IPS-NIHi11 (cell line): ENCODE measurements around the gene TEX12.
"Not testable (repeated sequence)": the region's sequence is repeated elsewhere in the genome, so short reads cannot be mapped to it uniquely, and the experiment has no call there.

Source experiments
- DNase-seq: peaks from one replicate; pipeline ENCODE4 v3.0.0; 2012; ENCODE audit warnings: mixed read lengths, low spot score

Gene TEX12

DNA sequence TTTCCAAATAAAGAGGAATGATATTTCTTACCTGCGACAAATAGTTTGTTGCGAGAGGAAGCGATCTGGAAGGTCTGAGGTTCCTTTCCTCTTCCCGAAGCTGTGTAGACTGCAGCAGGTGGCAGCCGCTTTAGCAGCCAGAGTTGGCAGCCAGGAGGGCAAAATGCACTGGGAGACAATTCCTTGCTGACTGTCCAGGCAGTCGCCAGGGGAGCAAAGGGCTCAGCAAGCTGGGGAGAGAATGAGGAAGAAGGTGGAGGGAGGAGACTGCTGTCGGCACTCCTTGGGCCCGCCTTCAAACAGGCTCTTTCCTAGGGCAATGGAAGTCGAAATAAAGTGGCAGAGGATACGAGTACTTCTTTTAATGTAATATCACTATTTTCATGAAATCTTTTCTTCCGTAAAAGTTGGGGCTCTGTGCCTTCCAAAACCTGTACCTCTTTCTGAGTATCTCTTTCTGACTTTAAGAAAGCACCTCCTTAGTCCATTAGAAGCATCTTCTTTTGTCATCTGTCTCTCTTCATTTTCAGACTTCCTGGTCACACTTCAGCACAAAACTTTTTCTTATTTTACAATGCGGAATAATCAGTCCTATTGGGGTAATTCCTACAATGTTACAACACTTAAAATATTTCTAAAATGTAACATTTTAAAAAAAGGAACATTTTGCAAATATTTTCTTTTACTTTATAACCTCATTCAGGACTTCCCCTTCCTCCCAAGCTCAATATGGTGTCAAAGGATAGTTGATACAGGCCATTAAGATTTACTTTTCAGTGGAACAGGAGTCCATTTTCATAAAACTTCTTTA lies 3.1 kb upstream of the TEX12 start, which contains the start of gene IL18:
IL18 (minus strand) TSS at position 220 of the 811 bp plus-strand sequence. CDS start 9,041 bp downstream, outside the sequence.
- DNase-seq: peak; percentile 46

DNA sequence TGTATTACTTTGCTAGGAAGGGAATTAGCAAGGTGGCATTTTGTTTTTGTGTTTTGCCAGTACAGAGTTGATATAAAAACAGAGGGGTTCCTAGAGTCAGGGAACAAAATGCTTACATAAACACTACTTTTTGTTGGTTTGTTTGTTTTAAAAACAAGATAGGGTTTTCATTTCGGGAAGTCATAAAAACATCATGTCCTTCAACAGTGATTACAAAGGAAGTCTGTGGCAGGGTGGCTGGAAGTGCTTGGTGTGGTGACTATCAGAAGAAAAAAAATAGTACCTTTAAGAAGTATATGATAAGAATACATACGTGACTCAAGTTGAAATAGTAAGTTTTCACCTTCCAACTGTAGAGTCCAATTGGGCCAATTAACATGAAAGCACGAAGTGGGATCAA lies 2.1 kb upstream of the TEX12 start:
- DNase-seq: no peak

DNA sequence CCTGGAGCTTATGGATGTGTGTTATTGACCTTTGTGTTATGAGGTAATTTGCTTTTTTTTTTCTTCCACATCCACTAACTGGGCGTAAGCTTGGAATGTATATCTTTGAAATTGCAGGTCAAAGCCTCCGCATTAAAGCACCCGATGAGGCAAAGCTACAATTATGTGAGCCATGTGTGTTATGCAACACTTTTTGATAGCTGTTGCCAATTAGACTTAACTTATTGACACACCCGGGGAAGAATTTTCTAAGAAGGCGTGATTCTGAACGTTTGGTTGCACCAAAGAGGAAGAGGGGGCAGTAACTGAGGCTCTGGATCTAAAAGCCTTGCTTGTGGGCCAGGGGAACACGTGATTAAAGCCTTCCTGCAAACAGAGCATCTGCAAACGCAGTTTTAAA lies 610 bp upstream of the TEX12 start:
- no peak for DNase-seq

DNA sequence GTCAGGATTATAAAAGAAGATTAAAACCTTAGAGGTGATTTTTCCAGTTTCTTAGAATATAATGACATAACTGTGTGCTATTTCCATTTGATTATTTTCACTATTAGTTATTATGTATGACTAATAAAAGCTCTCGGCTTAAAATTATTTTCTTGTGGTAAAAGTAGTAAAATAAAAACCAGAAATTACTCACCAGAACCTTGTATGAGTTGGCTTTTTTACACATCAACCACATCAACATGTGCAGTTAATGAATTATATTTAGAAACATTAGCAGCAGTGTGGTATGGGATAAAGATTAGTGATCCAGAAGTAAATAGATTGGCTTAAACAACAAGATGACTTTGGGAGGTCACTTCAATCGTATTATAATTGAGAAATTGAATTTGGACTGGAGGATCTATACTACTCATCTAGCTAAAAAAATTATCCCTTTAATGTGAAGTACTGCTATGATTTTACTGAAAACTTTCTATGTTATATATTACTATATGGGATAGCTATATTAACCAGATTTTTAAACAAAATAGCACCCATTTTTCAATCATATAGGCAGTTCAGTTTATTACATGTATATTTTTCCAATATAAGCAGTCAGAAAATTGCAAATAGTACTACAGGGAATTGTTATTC lies 5.3 kb downstream of the TEX12 start:
- DNase-seq: no peak

DNA sequence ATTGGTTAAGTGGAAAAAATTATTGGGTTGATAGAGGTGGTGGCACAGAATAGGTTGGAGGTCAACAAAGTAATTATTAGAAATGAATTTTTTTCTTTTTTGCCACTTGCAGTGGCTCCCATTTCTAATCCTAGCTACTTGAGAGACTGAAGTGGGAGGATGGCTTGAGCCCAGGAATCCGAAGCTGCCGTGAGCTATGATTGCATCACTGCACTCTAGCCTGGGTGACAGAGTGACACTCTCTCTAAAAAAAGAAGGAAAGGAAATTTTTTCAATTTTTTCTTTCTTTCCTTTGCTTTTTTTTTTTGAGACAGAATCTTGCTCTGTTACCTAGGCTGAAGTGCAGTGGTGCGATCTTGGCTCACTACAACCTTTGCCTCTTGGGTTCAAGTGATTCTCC lies 6.0 kb downstream of the TEX12 start:
- no peak for DNase-seq

DNA sequence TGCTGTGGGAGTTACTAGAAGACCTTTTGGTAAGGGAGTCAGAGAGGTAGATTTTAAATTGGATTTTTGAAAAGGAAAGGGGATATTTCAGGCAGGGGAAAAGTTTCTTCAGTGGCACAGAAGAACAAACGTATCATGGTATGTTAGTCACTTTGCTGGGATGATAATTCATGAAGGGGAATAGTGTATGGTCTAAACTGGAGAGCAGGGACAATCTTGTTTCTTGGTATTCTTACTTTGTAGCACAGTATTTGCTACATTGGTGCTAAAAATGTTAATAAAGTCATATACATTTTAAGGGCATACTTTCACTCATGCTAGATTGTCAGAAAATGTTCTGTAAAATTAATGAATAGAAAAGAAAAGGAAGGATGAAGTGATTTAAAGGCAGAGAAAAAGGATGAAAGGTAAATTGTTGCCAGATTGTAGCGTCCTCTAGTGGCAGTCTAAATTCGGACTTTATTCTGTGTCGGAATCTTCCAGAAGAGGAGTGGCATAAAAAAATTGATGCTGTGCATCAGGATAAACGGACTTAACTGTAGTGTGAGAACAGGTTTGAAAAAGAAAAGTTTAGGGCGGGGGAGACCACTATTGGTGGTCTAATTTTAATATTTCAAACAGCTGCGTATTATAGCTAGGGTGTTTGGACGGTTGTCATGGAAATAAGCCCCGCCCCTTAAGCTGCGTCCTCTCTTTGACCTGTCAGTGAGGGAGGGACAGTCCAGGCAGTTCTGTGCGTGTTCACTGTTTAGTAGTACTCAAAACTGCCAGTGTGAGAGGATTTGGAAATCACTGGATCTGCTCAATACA lies 7.8 kb downstream of the TEX12 start, which contains the start of gene BCO2:
BCO2 (plus strand) TSS at position 724 of the 810 bp plus-strand sequence. CDS start 90 bp downstream, outside the sequence.
- DNase-seq: peak; percentile 69

DNA sequence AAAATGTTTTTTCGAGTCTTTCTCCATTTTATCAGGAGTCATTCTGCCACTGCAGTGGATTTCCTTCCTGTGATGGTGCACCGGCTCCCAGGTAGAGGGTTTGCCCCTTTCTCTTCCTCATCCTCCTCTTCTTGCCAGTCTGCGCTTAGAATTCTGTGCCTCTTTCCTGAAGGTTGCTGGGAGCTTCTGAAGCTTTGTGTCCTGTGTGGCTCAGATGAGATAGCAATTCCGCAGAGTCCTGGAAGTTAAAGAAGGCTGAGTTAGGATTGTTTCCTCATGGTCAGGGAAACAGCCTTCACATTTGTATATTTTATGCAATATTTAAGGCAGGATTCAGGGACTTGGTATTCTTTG lies 8.4 kb downstream of the TEX12 start:
- no peak for DNase-seq

DNA sequence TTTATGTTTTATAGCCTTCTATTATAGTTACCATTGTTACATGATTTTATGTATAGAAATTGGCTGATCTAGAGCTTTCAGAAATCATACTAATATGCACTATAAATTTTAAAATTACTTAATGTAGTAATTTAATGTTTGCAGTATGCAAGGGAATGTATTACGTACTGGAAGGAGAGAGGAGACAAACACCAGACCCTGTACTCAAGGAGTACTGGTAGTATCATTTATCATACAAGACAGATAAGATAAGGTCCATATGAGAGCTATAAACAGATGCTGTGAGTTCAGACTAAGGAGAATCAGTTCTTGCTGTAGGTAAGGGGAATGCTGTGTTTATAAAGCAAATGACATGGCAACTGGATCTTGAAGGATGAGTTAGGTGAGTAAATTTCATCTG lies 8.9 kb downstream of the TEX12 start:
- no peak for DNase-seq

DNA sequence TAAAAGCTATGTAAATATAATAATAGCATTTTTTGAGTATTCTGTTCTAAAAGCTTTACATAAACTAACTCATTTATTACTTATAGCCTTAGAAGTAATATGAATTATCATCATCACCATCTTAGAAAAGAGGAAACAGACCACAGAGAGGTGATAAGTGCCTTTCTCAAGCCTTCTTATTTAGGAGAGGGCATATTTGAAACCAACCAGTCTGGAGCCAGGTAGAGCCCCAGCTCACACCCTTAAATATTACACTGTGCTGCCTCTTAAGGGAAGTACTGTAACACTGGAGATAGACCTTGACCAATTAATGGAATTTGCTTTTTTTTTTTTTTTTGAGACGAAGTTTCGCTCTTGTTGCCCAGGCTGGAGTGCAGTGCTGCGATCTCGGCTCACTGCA lies 10.4 kb downstream of the TEX12 start:
- no peak for DNase-seq

DNA sequence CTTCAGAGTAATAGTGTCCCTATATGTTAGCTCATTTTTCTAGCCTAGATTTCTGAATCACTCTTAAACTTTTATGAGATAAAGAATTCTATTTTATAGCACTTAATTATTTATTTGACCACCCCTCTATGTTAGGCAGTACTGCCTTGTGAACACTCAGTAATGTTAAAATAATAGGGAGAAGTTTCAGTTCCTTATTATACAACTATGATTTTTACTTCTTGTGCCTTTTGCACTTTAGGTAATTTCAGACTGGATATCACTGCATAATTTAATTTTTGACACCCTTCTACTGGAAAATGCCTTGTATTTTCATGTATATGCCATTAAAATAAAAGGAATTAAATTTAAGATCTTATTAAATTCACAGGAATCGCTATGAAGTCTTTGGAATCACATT lies 11.3 kb downstream of the TEX12 start:
- no peak for DNase-seq

DNA sequence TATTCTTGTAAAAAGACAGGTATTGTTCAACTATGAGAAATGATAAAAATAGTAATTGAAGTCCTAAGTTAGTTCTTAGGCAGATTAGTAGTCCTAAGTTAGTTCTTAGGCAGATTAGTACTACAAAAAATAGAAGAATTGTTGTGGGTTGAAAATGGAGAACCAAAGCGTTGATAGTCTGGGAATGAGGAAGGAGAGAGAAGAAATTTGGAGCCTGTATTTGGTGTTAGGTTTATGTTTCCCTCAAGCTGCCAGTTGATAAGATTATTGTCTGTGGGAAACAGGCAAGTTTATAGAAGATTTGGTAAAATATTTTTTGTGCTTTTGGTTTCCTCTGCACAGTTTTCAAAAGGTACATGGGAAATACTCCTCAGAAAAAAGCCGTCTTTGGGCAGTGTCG lies 11.8 kb downstream of the TEX12 start:
- no peak for DNase-seq

DNA sequence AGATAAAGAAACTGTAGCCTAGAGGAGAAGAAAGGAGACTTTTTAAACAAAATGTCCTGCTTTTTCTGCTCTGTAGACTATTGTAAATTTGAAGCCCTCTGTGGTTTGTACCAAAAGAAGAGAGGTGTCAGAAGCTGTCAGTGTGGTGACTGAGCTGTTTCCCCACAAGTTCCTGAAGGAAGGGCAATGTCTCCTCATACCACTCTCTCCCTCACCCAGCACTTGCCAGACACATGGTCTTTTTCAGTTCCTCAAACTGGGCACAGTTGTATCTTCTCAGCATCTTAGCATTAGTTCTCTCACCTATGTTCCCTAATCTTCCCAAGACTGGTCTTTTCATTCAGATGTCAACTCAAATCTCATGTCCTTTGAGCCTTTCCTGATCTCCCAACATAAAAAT lies 12.4 kb downstream of the TEX12 start:
- DNase-seq: no peak

DNA sequence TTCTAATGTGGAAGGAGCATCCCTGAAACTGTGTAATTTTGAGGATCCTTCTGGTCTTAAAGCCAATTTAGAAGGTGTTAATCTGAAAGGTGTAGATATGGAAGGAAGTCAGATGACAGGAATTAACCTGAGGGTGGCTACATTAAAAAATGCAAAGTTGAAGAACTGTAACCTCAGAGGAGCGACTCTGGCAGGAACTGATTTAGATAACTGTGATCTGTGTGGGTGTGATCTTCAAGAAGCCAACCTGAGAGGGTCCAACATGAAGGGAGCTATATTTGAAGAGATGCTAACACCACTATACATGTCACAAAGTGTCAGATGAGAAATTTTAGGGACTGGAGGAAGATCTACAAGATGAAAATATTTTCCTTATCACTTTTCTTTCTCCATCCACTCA lies 15.7 kb downstream of the TEX12 start:
- DNase-seq: no peak

DNA sequence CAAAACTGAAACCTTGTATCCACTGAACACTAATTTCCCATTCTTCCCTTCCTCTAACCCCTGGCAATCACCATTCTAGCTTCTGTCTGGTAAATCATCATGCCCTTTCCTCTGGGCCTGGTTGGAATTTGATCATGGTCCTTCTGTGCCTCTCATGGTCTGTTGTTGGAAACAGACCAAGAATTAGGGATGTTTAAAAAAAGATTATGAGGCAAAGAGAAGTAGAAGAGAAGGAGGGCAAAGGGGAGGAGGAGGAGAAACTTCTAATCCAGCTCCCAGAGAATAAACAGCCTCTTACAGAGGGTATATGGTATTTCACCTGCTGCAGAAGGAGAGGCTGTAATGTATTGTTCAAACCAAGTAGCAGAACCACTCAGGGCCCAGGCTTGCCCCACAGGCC lies 18.7 kb downstream of the TEX12 start:
- DNase-seq: no peak

DNA sequence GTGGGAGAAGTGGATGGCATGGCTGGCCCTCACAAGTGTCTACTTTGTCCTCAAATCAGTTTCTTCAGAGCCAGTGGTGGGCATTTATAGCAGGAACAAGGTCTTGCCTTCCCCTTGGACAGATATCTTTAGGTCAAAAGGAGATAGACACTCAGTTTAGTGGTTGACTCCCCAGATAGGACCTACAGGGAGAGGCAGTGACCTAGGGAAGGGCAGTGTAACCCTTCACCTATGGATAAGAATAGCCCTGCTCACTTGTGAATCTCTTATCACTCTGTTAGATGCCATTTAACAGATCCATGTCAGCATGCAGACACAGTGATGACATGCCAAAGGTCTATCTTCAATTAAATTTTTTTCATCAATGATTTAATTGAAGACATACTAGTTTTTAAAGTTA lies 19.1 kb downstream of the TEX12 start:
- DNase-seq: no peak

DNA sequence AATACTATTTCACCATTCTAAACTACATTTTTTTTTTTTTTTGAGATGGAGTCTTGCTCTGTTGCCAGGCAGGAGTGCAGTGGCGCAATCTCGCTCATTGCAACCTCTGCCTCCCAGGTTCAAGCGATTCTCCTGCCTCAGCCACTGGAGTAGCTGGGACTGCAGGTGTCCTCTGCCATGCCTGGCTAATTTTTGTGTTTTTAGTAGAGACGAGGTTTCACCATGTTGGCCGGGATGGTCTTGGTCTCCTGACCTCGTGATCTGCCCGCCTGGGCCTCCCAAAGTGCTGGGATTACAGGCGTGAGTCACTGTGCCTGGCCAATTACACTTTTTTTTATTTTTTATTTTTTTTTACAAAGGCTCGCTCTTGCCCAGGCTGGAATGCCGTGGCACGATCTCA lies 27.9 kb downstream of the TEX12 start:
- DNase-seq: not testable (repeated sequence)

DNA sequence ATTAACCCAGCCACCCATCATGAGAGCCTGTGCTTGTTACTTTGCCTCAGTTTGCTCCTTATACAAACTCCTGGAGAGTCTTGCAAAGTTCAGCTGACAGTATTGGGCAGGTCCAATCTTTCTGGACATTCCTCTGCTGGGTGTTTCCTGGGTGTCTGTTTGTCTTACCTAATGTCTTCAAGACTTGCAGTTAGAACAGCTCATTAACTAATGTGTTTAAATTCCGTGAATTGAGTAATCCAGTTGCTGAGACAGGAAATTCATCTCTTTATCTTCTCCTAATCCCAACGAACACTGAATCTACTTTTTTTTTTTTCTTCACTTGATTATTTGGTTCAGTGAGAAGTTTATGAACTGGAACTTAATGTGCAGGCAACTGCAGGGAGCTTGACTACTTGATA lies 28.8 kb downstream of the TEX12 start:
- no peak for DNase-seq

DNA sequence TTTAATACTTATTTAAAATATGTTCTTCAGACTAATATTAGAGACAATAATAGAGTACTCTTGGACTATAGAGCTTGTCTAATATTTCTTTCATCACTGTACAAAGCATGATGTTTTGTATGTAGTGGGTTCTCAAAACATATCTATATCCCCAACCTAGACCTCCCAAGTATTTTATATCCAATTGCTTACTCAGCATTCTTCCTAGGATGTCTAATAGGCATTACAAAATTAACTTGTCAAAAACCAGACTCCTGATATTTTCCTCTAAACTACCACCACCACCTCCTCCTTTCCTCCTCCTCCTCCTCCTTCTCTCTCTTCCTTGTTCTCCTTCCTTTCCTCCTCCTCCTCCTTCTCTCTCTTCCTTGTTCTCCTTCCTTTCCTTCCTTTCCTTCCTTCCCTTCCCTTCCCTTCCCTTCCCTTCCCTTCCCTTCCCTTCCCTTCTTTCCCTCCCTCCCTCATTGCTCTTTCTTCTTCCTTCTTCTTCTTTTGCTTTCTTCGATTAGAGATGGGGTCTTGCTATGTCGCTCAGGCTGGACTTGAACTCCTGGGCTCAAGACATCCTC lies 29.4 kb downstream of the TEX12 start:
- no peak for DNase-seq

DNA sequence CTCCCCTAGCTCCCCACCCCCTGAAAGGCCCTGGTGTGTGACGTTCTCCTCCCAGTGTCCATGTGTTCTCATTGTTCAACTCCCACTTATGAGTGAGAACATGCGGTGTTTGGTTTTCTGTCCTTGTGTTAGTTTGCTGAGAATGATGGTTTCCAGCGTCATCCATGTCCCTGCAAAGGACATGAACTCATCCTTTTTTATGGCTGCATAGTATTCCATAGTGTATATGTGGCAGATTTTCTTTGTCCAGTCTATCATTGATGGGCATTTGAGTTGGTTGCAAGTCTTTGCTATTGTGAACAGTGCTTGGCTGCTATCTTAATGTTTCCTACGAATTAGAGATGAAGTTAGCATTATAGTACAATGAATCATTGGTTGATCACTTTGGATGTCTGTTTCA lies 31.9 kb downstream of the TEX12 start:
- DNase-seq: not testable (repeated sequence)

DNA sequence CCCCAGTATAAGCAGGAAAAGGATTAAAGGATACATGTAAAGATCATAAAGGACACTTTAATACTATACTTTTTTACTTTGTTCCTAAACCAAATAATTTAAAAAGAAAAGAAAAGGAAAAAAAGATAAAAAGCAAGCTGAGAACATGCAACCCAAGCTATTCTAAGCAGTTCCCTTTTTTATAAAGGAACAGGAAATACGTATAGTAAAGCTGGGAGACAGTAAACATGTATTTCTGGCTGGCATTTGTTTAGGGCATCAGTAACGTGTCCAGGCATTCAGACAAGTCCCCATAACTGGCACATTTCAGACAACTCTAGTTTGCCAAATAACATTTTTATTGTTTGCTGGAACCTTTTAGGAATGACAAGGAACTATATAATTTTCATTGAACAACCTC lies 33.1 kb downstream of the TEX12 start:
- DNase-seq: no peak

DNA sequence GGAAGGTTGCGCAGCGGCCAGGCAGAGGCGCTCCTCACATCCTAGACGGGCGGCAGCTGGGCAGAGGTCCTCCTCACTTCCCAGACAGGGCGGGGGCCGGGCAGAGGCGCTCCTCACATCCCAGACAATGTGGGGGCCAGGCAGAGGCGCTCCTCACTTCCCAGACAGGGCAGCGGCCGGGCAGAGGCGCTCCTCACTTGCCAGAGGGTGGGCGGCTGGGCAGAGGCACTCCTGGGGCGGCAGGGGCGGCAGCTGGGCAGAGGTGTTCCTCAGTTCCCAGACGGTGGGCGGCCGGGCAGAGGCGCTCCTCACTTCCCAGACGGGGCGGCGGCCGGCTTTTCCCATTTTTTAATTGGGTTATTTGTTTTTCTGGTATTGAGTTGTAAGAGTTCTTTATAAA lies 38.9 kb downstream of the TEX12 start:
- DNase-seq: no peak

DNA sequence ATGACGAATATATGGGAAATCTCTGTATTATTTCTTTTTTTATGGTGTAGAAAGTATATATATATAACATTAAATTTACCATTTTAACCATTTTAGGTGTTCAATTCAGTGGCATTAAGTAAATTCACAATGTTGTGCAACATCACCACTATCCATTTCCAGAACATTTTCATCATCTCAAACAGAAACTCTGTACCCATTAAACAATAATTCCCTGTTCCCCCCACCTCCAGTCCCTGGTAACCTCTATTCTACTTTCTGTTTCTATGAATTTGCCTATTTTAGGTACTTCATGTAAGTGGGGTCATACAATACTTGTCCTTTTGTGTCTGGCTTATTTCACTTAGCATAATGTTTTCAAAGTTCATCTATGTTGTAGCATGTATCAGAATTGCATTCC lies 43.7 kb downstream of the TEX12 start:
- DNase-seq: no peak

DNA sequence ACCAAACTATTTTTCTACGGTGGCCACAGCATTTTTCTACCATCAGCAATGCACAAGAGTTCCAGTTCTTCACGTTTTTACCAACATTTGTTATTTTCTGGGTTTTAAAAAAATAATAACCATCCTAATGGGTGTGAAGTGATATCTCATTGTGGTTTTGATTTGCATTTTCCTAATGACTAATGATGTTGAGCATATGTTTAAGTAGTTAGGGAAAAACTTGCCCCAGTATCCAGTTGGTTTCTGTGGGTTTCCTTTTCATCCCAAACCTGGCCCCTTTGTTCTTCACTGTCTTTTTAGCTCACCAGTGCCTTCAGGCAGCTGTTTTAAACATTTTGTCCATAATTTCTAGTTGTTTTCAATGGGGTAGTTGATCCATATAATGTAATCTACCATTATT lies 44.4 kb downstream of the TEX12 start:
- DNase-seq: no peak
